OCI-LY7 (cell line): ENCODE data around the gene SLC41A3. TPM values are rescaled to one million over a fixed set of nuclear protein-coding genes. Genes with fewer than 3 reads are reported as not detected.

Experiments
- BruUV-seq: library from RNA; stranded (reverse); fragments of 400-500 nt; replicated peaks from 2 replicates; lab custom pipeline; 2021; lab: Mats Ljungman, UMichigan
- CTCF ChIA-PET: fragments of 300-600 bp; sonication (Branson Sonifier 250); formaldehyde crosslinking; loops from one replicate; lab custom pipeline; 2022; ENCODE audit warnings: antibody characterized with exemption; ENCODE audit not compliant: unreplicated experiment; lab: Charles Lee
- POLR2A ChIA-PET: fragments of 300-600 bp; sonication (Branson Sonifier 250); formaldehyde crosslinking; loops from one replicate; lab custom pipeline; 2022; ENCODE audit warnings: antibody characterized with exemption; lab: Charles Lee
- DNase-seq: peaks from one replicate; pipeline ENCODE4 v3.0.0-alpha.2; 2015; ENCODE audit warnings: low spot score
- H2AFZ ChIP-seq: fragments of 200-600 bp; sonication (generic), shearing (Covaris generic); 2 replicates; pipeline ENCODE4 v1.6.1; 2014; ENCODE audit warnings: mild to moderate bottlenecking, antibody characterized with exemption, low read length, moderate library complexity
- H3K27ac ChIP-seq: fragments of 200-600 bp; sonication (generic); 2 replicates; pipeline ENCODE4 v1.5.1; 2014; ENCODE audit warnings: mixed run types, low read depth, mild to moderate bottlenecking, moderate library complexity, low read length, inconsistent platforms; ENCODE audit not compliant: poor library complexity, severe bottlenecking
- H3K36me3 ChIP-seq: fragments of 200-600 bp; sonication (generic); 2 replicates; pipeline ENCODE4 v1.6.1; 2014; ENCODE audit warnings: mild to moderate bottlenecking, antibody characterized with exemption, low read length, moderate library complexity, mixed read lengths; ENCODE audit not compliant: insufficient read depth
- H3K4me1 ChIP-seq: fragments of 200-600 bp; sonication (generic); 2 replicates; pipeline ENCODE4 v1.5.1; 2014; ENCODE audit warnings: mild to moderate bottlenecking, low read length; ENCODE audit not compliant: insufficient read depth, poor library complexity, severe bottlenecking
- H3K4me2 ChIP-seq: fragments of 200-600 bp; sonication (generic); 2 replicates; pipeline ENCODE4 v1.6.1; 2014; ENCODE audit warnings: mild to moderate bottlenecking, low read length
- H3K4me3 ChIP-seq: fragments of 200-600 bp; sonication (generic); 2 replicates; pipeline ENCODE4 v1.5.1; 2014; ENCODE audit warnings: mild to moderate bottlenecking, low read depth, low read length; ENCODE audit not compliant: poor library complexity, severe bottlenecking
- H3K79me2 ChIP-seq: fragments of 200-600 bp; sonication (generic); 2 replicates; pipeline ENCODE4 v1.6.1; 2016; ENCODE audit warnings: low read depth, mild to moderate bottlenecking, low read length, moderate library complexity, mixed read lengths; ENCODE audit not compliant: insufficient read depth
- H3K9me2 ChIP-seq: fragments of 200-600 bp; sonication (generic); 2 replicates; pipeline ENCODE4 v1.6.1; 2016; ENCODE audit warnings: mild to moderate bottlenecking, low read length, mixed read lengths; ENCODE audit not compliant: insufficient read depth
- H3K9me3 ChIP-seq: fragments of 200-600 bp; sonication (generic); 2 replicates; pipeline ENCODE4 v1.6.1; 2014; ENCODE audit warnings: mild to moderate bottlenecking, mixed run types, low read length, mixed read lengths
- H4K20me1 ChIP-seq: fragments of 200-600 bp; sonication (generic); 2 replicates; pipeline ENCODE4 v1.6.1; 2014; ENCODE audit warnings: mild to moderate bottlenecking, antibody characterized with exemption, low read length, moderate library complexity, mixed read lengths; ENCODE audit not compliant: insufficient read depth
- EZH2phosphoT487 ChIP-seq: fragments of 200-600 bp; sonication (generic); IDR thresholded peaks from 2 replicates; pipeline ENCODE4 v1.6.1; 2018; ENCODE audit warnings: low read depth, borderline replicate concordance, mild to moderate bottlenecking, mixed run types, antibody characterized with exemption, low read length, moderate library complexity, mixed read lengths
- intact Hi-C: fragments of 100-400 bp; cut with micrococcal nuclease; formaldehyde crosslinking; loops from one replicate; pipeline ENCODE4 v1.10.0; 2022; ENCODE audit not compliant: unreplicated experiment
- total RNA-seq, 2 experiments: library from RNA; depleted of rRNA in 1 of 2; stranded (reverse); fragments of >200 nt in 1 of 2; shearing (Covaris generic) in 1 of 2; gene quantifications; 2 replicates each; pipeline ENCODE4 v1.2.3, GENCODE V29; 2014 to 2022
- TF ChIP-seq, protein P1 (sequence below): fragments of 200-600 bp; sonication (generic); conservative IDR thresholded peaks from 2 replicates; pipeline ENCODE4 v1.5.1; 2014; ENCODE audit warnings: mild to moderate bottlenecking, antibody characterized with exemption, low read length, moderate library complexity, mixed read lengths

SLC41A3 gene
- total RNA-seq, 2 experiments from 2014 or later: 31.9 to 35.9 TPM

GRCh38 chr3:126127452-126127851, 43.5 kb upstream of the SLC41A3 start:
- intact Hi-C loops: no loop called here
- H3K9me2 ChIP-seq: no peaks in the 10 kb centered on the region
- H3K9me3 ChIP-seq: no peaks in the 10 kb centered on the region
- H4K20me1 ChIP-seq: no peaks in the 10 kb centered on the region
- no peaks in the 10 kb centered on the region for H3K4me1 ChIP-seq
- no peaks in the 10 kb centered on the region for H3K79me2 ChIP-seq
- no peaks in the 10 kb centered on the region for H3K36me3 ChIP-seq
- no peak overlapping the region for H3K4me3 ChIP-seq
- no peak for DNase-seq
- no peak overlapping the region for H3K4me2 ChIP-seq
- no TSS peak for BruUV-seq
- TF ChIP-seq EZH2phosphoT487: no peak
- TF ChIP-seq, protein P1, sequence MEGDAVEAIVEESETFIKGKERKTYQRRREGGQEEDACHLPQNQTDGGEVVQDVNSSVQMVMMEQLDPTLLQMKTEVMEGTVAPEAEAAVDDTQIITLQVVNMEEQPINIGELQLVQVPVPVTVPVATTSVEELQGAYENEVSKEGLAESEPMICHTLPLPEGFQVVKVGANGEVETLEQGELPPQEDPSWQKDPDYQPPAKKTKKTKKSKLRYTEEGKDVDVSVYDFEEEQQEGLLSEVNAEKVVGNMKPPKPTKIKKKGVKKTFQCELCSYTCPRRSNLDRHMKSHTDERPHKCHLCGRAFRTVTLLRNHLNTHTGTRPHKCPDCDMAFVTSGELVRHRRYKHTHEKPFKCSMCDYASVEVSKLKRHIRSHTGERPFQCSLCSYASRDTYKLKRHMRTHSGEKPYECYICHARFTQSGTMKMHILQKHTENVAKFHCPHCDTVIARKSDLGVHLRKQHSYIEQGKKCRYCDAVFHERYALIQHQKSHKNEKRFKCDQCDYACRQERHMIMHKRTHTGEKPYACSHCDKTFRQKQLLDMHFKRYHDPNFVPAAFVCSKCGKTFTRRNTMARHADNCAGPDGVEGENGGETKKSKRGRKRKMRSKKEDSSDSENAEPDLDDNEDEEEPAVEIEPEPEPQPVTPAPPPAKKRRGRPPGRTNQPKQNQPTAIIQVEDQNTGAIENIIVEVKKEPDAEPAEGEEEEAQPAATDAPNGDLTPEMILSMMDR: no peak
- no peak overlapping the region for H3K27ac ChIP-seq
- H2AFZ ChIP-seq: no peak overlapping the region
- CTCF ChIA-PET: no interaction called here
- POLR2A ChIA-PET: no interaction called here

- H3K9me2 ChIP-seq: no peaks in the 10 kb centered on the region
- intact Hi-C loops: no loop called here
- POLR2A ChIA-PET: no interaction called here
- H3K4me2 ChIP-seq: no peak overlapping the region
- no peaks in the 10 kb centered on the region for H4K20me1 ChIP-seq
- no peak for TF ChIP-seq EZH2phosphoT487
- TF ChIP-seq, protein P1: no peak
- DNase-seq: no peak
- no peak overlapping the region for H3K27ac ChIP-seq
- H3K79me2 ChIP-seq: no peaks in the 10 kb centered on the region
- no peaks in the 10 kb centered on the region for H3K36me3 ChIP-seq
- no peak overlapping the region for H2AFZ ChIP-seq
- no peaks in the 10 kb centered on the region for H3K9me3 ChIP-seq
- CTCF ChIA-PET: no interaction called here
- no peak overlapping the region for H3K4me3 ChIP-seq
- no peaks in the 10 kb centered on the region for H3K4me1 ChIP-seq
- no TSS peak for BruUV-seq
These were observed 43.0 kb upstream of the SLC41A3 start for GRCh38 chr3:126126811-126127431.

- Histone ChIP-seq H2AFZ (no peak overlapping the region), H3K4me3 (no peak overlapping the region), H4K20me1 (no peaks in the 10 kb centered on the region), H3K36me3 (no peaks in the 10 kb centered on the region), H3K9me2 (no peaks in the 10 kb centered on the region), H3K4me1 (no peaks in the 10 kb centered on the region), H3K27ac (no peak overlapping the region), H3K4me2 (no peak overlapping the region), H3K79me2 (no peaks in the 10 kb centered on the region), H3K9me3 (no peaks in the 10 kb centered on the region)
- POLR2A ChIA-PET: no interaction called here
- DNase-seq: no peak
- intact Hi-C loops: no loop called here
- CTCF ChIA-PET: no interaction called here
- no peak for TF ChIP-seq EZH2phosphoT487
- TF ChIP-seq, protein P1: no peak
- no TSS peak for BruUV-seq
These were observed 42.4 kb upstream of the SLC41A3 start for GRCh38 chr3:126126286-126126685.
